ENCODE measurements around the gene ZNF891. TPM values are rescaled to one million over a fixed set of nuclear protein-coding genes. Genes with fewer than 3 reads are reported as not detected.

ZNF891 gene
- total and polyA plus RNA-seq, 2 of the 8 experiments (the other 6 are each of a cell fraction or from before 2014, with no cell fraction given): 1.3 to 3.1 TPM

- TF ChIP-seq TAF1 (IDR thresholded peaks at IDR 0.05; ENCODE audit: low read depth, low read length) (no peak), CBX8 (IDR thresholded peaks at IDR 0.05; ENCODE audit: borderline replicate concordance, low read depth, low read length) (no peak), KDM5A (IDR thresholded peaks at IDR 0.05; ENCODE audit: low read length) (no peak), ATF2 (IDR thresholded peaks at IDR 0.05; ENCODE audit: low read length) (no peak), RBBP5 (IDR thresholded peaks at IDR 0.05; ENCODE audit: borderline replicate concordance, low read depth, low read length) (no peak)
These were observed 5.4 kb downstream of the ZNF891 start (continued) for GRCh38 chr12:133124674-133125073.
